Mesendoderm (in vitro differentiated cells): ENCODE results near the gene LYST.

ENCODE experiments used
- DNase-seq: peaks from one replicate; pipeline ENCODE4 v3.0.0; 2013
- H2AK5ac ChIP-seq: 2 replicates; pipeline ENCODE4 v1.6.1; 2013; ENCODE audit warnings: low read length, inconsistent platforms
- H2BK120ac ChIP-seq: 2 replicates; pipeline ENCODE4 v1.6.1; 2013; ENCODE audit warnings: low read depth, mild to moderate bottlenecking, low read length, moderate library complexity, mixed read lengths
- H2BK15ac ChIP-seq: replicated peaks from 2 replicates; pipeline ENCODE4 v1.6.1; 2013; ENCODE audit warnings: low read depth, mild to moderate bottlenecking, moderate library complexity
- H2BK5ac ChIP-seq: 2 replicates; pipeline ENCODE4 v1.6.1; 2013; ENCODE audit warnings: low read length, inconsistent platforms
- H3K18ac ChIP-seq: 2 replicates; pipeline ENCODE4 v1.6.1; 2013; ENCODE audit warnings: mild to moderate bottlenecking, low read length, mixed read lengths
- H3K23ac ChIP-seq: one replicate; pipeline ENCODE4 v1.6.1; 2013; ENCODE audit warnings: low read length
- H3K27ac ChIP-seq: 2 replicates; pipeline ENCODE4 v1.5.1; 2013; ENCODE audit warnings: low read depth, mild to moderate bottlenecking, inconsistent platforms, low read length, moderate library complexity
- H3K27me3 ChIP-seq: 2 replicates; pipeline ENCODE4 v1.6.1; 2013; ENCODE audit warnings: low read length, control low read depth, mild to moderate bottlenecking, inconsistent platforms; ENCODE audit not compliant: insufficient read depth, poor library complexity
- H3K36me3 ChIP-seq: 2 replicates; pipeline ENCODE4 v1.6.1; 2013; ENCODE audit warnings: low read length, inconsistent platforms; ENCODE audit not compliant: control insufficient read depth, insufficient read depth
- H3K4ac ChIP-seq: one replicate; pipeline ENCODE4 v1.6.1; 2013; ENCODE audit warnings: low read depth, mild to moderate bottlenecking, low read length, moderate library complexity
- H3K4me1 ChIP-seq: 2 replicates; pipeline ENCODE4 v1.6.1; 2013; ENCODE audit warnings: low read depth, low read length, inconsistent platforms; ENCODE audit not compliant: control insufficient read depth
- H3K4me2 ChIP-seq: 2 replicates; pipeline ENCODE4 v1.6.1; 2013; ENCODE audit warnings: low read length
- H3K4me3 ChIP-seq: 2 replicates; pipeline ENCODE4 v1.5.1; 2013; ENCODE audit warnings: mild to moderate bottlenecking, low read length
- H3K56ac ChIP-seq: one replicate; pipeline ENCODE4 v1.6.1; 2013; ENCODE audit warnings: low read length
- H3K79me1 ChIP-seq: 2 replicates; pipeline ENCODE4 v1.6.1; 2013; ENCODE audit warnings: low read length, inconsistent platforms
- H3K79me2 ChIP-seq: 2 replicates; pipeline ENCODE4 v1.6.1; 2013; ENCODE audit warnings: mild to moderate bottlenecking, low read length; ENCODE audit not compliant: control insufficient read depth, insufficient read depth
- H3K9ac ChIP-seq: 2 replicates; pipeline ENCODE4 v1.6.1; 2013; ENCODE audit warnings: low read length, inconsistent platforms
- H4K5ac ChIP-seq: one replicate; pipeline ENCODE4 v1.6.1; 2013; ENCODE audit warnings: low read length
- H4K8ac ChIP-seq: one replicate; pipeline ENCODE4 v1.6.1; 2013; ENCODE audit warnings: low read depth, mild to moderate bottlenecking, control low read depth, low read length, moderate library complexity
- WGBS: extraction: QIAGEN DNeasy Blood & Tissue Kit; methylation state at CpG from one replicate; pipeline ENCODE4 v1.1.7; 2013; ENCODE audit warnings: low lambda C conversion rate, missing lambda C conversion rate; ENCODE audit not compliant: insufficient coverage; ENCODE audit errors: extremely low coverage; 5-methylcytosine and 5-hydroxymethylcytosine counted together

Gene LYST

GRCh38 chr1:235651170-235651806 is 215.4 kb downstream of the LYST start:
- peaks cover 2% of the 10 kb centered on the region for H3K4me1 ChIP-seq

GRCh38 chr1:235650341-235651169 is 216.2 kb downstream of the LYST start:
- peak overlapping the region; percentile 71 for H3K4me2 ChIP-seq
- H3K18ac ChIP-seq = peak overlapping the region; percentile 64
- peak overlapping the region; percentile 78 for H3K9ac ChIP-seq
- H2BK5ac ChIP-seq = no peak overlapping the region
- H3K4me1 ChIP-seq = peaks cover 2% of the 10 kb centered on the region
- peak; percentile 60 for DNase-seq
- peaks cover 1% of the 10 kb centered on the region for H3K79me1 ChIP-seq
- no peak overlapping the region for H3K27ac ChIP-seq
- peaks cover 2% of the 10 kb centered on the region for H3K79me2 ChIP-seq
- no CpG with 5 or more reads among the region's 71 CpGs for WGBS
- H3K27me3 ChIP-seq = no peaks in the 10 kb centered on the region
- no peak overlapping the region for H2AK5ac ChIP-seq
- no peaks in the 10 kb centered on the region for H3K36me3 ChIP-seq
- H2BK15ac ChIP-seq = no peak overlapping the region
- no peak overlapping the region for H4K5ac ChIP-seq
- peak overlapping the region; percentile 56 for H3K4me3 ChIP-seq
- H3K4ac ChIP-seq = peak overlapping the region; percentile 25
- peak overlapping the region; percentile 91 for H3K56ac ChIP-seq
- H2BK120ac ChIP-seq = no peak overlapping the region
- peak overlapping the region; percentile 53 for H3K23ac ChIP-seq
- H4K8ac ChIP-seq = no peak overlapping the region

More at GRCh38 chr1:235651170-235651806, 215.4 kb downstream of the LYST start:
- Histone ChIP-seq H3K4ac (no peak overlapping the region), H3K27ac (no peak overlapping the region), H2BK120ac (no peak overlapping the region), H3K4me2 (peak overlapping the region; percentile 71), H4K5ac (no peak overlapping the region), H3K36me3 (no peaks in the 10 kb centered on the region), H3K23ac (no peak overlapping the region), H3K79me2 (peaks cover 2% of the 10 kb centered on the region), H4K8ac (no peak overlapping the region), H3K56ac (peak overlapping the region; percentile 91), H2BK15ac (no peak overlapping the region), H3K27me3 (no peaks in the 10 kb centered on the region), H2BK5ac (no peak overlapping the region), H3K79me1 (peaks cover 1% of the 10 kb centered on the region), H3K4me3 (no peak overlapping the region), H2AK5ac (no peak overlapping the region), H3K18ac (no peak overlapping the region), H3K9ac (peak overlapping the region; percentile 78)
- DNase-seq = no peak
- WGBS = no CpG with 5 or more reads among the region's 10 CpGs

- H3K27ac ChIP-seq = no peak within 1 kb of the TSS
- no peaks in the 10 kb centered on the region for H3K36me3 ChIP-seq
- H3K4me2 ChIP-seq = peak within 1 kb of the TSS; percentile 71
- peaks cover 2% of the 10 kb centered on the region for H3K4me1 ChIP-seq
- WGBS = no CpG with 5 or more reads among the region's 111 CpGs
- H2BK5ac ChIP-seq = no peak within 1 kb of the TSS
- H3K79me1 ChIP-seq = peaks cover 1% of the 10 kb centered on the region
- no peak within 1 kb of the TSS for H4K5ac ChIP-seq
- peak within 1 kb of the TSS; percentile 91 for H3K56ac ChIP-seq
- H3K27me3 ChIP-seq = no peaks in the 10 kb centered on the region
- H3K79me2 ChIP-seq = peaks cover 2% of the 10 kb centered on the region
- no peak within 1 kb of the TSS for H2BK120ac ChIP-seq
- peak within 1 kb of the TSS; percentile 86 for H3K18ac ChIP-seq
- H2BK15ac ChIP-seq = no peak within 1 kb of the TSS
- peak within 1 kb of the TSS; percentile 53 for H3K23ac ChIP-seq
- DNase-seq = peak; percentile 48
- peak within 1 kb of the TSS; percentile 78 for H3K9ac ChIP-seq
- H3K4ac ChIP-seq = peak within 1 kb of the TSS; percentile 25
- H4K8ac ChIP-seq = no peak within 1 kb of the TSS
- peak within 1 kb of the TSS; percentile 56 for H3K4me3 ChIP-seq
- no peak within 1 kb of the TSS for H2AK5ac ChIP-seq
Observed at GRCh38 chr1:235649368-235650163, 217.1 kb downstream of the LYST start, which contains the start of gene GNG4. Gene GNG4 (minus strand): TSS chr1:235649784. CDS start chr1:235583838, 65,946 bp downstream.

- Histone ChIP-seq H3K27ac (no peak overlapping the region), H3K4me2 (peak overlapping the region; percentile 39), H2BK15ac (no peak overlapping the region), H3K56ac (peak overlapping the region; percentile 8), H3K23ac (no peak overlapping the region), H3K18ac (no peak overlapping the region), H3K79me2 (peaks cover 2% of the 10 kb centered on the region), H3K4me3 (peak overlapping the region; percentile 23), H4K8ac (no peak overlapping the region), H2AK5ac (no peak overlapping the region), H4K5ac (no peak overlapping the region), H3K27me3 (no peaks in the 10 kb centered on the region), H3K4ac (no peak overlapping the region), H3K4me1 (peaks cover 3% of the 10 kb centered on the region), H2BK120ac (no peak overlapping the region), H3K36me3 (no peaks in the 10 kb centered on the region), H3K79me1 (peaks cover 1% of the 10 kb centered on the region), H2BK5ac (no peak overlapping the region), H3K9ac (peak overlapping the region; percentile 43)
- peak; percentile 87 for DNase-seq
- no CpG with 5 or more reads among the region's 30 CpGs for WGBS
Observed at GRCh38 chr1:235648954-235649367, 217.7 kb downstream of the LYST start.

- Histone ChIP-seq H3K79me1 (peaks cover 1% of the 10 kb centered on the region), H3K4me3 (peak overlapping the region; percentile 23), H3K4me1 (peaks cover 7% of the 10 kb centered on the region), H3K4me2 (peak overlapping the region; percentile 39), H3K27me3 (no peaks in the 10 kb centered on the region), H2BK5ac (no peak overlapping the region), H3K27ac (no peak overlapping the region), H3K9ac (peak overlapping the region; percentile 43), H3K56ac (peak overlapping the region; percentile 47), H2BK15ac (no peak overlapping the region), H3K18ac (no peak overlapping the region), H3K79me2 (peaks cover 2% of the 10 kb centered on the region), H4K5ac (no peak overlapping the region), H4K8ac (no peak overlapping the region), H3K36me3 (no peaks in the 10 kb centered on the region), H2AK5ac (no peak overlapping the region), H3K23ac (no peak overlapping the region), H2BK120ac (no peak overlapping the region), H3K4ac (no peak overlapping the region)
- WGBS = no CpG with 5 or more reads among the region's 31 CpGs
- peak; percentile 53 for DNase-seq
Observed at GRCh38 chr1:235648407-235648907, 218.2 kb downstream of the LYST start.
